IMR-90 (cell line): ENCODE data around the gene TRAPPC3L.

ENCODE experiments used
- BHLHE40 ChIP-seq: fragments of 150-350 bp; IDR thresholded peaks from 2 replicates; pipeline ENCODE4 v1.6.1; 2016; ENCODE audit warnings: mild to moderate bottlenecking, low read depth, low read length
- CHD1 ChIP-seq: IDR thresholded peaks from 2 replicates; pipeline ENCODE4 v1.6.1; 2012; ENCODE audit warnings: low read depth, low read length, improper control_type of control experiment
- FOS ChIP-seq: fragments of 150-350 bp; IDR thresholded peaks from 2 replicates; pipeline ENCODE4 v1.6.1; 2016; ENCODE audit warnings: low read depth, low read length
- MAFK ChIP-seq: IDR thresholded peaks from 2 replicates; pipeline ENCODE4 v1.6.1; 2012; ENCODE audit warnings: low read depth, low read length, improper control_type of control experiment
- MAZ ChIP-seq: IDR thresholded peaks from 2 replicates; pipeline ENCODE4 v1.6.1; 2012; ENCODE audit warnings: low read depth, mild to moderate bottlenecking, low read length, improper control_type of control experiment, moderate library complexity, borderline replicate concordance
- NFE2L2 ChIP-seq: fragments of 150-350 bp; IDR thresholded peaks from 2 replicates; pipeline ENCODE4 v1.6.1; 2016; ENCODE audit warnings: low read depth, mild to moderate bottlenecking, low read length
- POLR2A ChIP-seq: IDR thresholded peaks from 2 replicates; pipeline ENCODE4 v1.6.1; 2012; ENCODE audit warnings: mild to moderate bottlenecking, low read depth, low read length
- RCOR1 ChIP-seq: IDR thresholded peaks from 2 replicates; pipeline ENCODE4 v1.6.1; 2012; ENCODE audit warnings: mild to moderate bottlenecking, low read length, improper control_type of control experiment; ENCODE audit not compliant: insufficient replicate concordance
- SMC3 ChIP-seq: fragments of 150-350 bp; IDR thresholded peaks from 2 replicates; pipeline ENCODE4 v1.6.1; 2016; ENCODE audit warnings: low read depth, mild to moderate bottlenecking, antibody characterized with exemption, low read length, moderate library complexity
- TF ChIP-seq, protein P1 (sequence below): conservative IDR thresholded peaks from 2 replicates; pipeline ENCODE4 v1.5.1; 2012; ENCODE audit warnings: mild to moderate bottlenecking, low read depth, low read length, improper control_type of control experiment
- TF ChIP-seq, protein P2 (sequence below): fragments of 150-350 bp; IDR thresholded peaks from 2 replicates; pipeline ENCODE4 v1.6.1; 2016; ENCODE audit warnings: low read depth, mild to moderate bottlenecking, low read length, moderate library complexity, borderline replicate concordance

DNA sequence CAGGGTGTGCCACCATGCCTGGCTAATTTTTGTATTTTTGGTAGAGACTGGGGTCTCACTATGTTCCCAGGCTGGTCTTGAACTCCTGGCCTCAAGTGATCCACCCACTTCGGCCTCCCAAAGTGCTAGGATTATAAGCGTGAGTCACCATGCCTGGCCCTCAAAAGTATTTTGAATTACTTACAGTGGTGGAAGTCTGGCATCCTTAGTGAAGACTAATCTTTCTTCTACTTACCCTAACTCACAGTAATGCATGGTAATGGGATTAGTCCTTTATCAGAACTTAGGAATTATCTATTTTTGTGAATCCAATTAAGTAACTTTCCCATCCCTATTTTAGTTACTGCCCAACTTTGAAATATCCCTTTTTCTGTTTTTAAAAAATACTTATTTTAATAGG lies 29.7 kb upstream of the TRAPPC3L start:
- TF ChIP-seq FOS (no peak), POLR2A (no peak), BHLHE40 (no peak), SMC3 (no peak), MAFK (no peak), RCOR1 (no peak), MAZ (no peak), NFE2L2 (no peak), CHD1 (no peak)
- TF ChIP-seq, protein P1, sequence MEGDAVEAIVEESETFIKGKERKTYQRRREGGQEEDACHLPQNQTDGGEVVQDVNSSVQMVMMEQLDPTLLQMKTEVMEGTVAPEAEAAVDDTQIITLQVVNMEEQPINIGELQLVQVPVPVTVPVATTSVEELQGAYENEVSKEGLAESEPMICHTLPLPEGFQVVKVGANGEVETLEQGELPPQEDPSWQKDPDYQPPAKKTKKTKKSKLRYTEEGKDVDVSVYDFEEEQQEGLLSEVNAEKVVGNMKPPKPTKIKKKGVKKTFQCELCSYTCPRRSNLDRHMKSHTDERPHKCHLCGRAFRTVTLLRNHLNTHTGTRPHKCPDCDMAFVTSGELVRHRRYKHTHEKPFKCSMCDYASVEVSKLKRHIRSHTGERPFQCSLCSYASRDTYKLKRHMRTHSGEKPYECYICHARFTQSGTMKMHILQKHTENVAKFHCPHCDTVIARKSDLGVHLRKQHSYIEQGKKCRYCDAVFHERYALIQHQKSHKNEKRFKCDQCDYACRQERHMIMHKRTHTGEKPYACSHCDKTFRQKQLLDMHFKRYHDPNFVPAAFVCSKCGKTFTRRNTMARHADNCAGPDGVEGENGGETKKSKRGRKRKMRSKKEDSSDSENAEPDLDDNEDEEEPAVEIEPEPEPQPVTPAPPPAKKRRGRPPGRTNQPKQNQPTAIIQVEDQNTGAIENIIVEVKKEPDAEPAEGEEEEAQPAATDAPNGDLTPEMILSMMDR, result no peak
- TF ChIP-seq, protein P2, sequence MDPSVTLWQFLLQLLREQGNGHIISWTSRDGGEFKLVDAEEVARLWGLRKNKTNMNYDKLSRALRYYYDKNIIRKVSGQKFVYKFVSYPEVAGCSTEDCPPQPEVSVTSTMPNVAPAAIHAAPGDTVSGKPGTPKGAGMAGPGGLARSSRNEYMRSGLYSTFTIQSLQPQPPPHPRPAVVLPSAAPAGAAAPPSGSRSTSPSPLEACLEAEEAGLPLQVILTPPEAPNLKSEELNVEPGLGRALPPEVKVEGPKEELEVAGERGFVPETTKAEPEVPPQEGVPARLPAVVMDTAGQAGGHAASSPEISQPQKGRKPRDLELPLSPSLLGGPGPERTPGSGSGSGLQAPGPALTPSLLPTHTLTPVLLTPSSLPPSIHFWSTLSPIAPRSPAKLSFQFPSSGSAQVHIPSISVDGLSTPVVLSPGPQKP, result no peak
